ENCODE data around the gene PPARGC1A.

PPARGC1A gene

GRCh38 chr4:23878912-23879732 is 10.7 kb downstream of the PPARGC1A start:
- DNase-seq, result no peak

- no peak for DNase-seq
Measured at GRCh38 chr4:23878246-23878891, 11.5 kb downstream of the PPARGC1A start.

GRCh38 chr4:23877758-23878229 is 12.1 kb downstream of the PPARGC1A start:
- no peak for DNase-seq

GRCh38 chr4:23876418-23877089 is 13.3 kb downstream of the PPARGC1A start:
- DNase-seq, result no peak

- DNase-seq, result no peak
Measured at GRCh38 chr4:23875317-23875716, 14.5 kb downstream of the PPARGC1A start.

- DNase-seq, result no peak
Measured at GRCh38 chr4:23874536-23874901, 15.3 kb downstream of the PPARGC1A start.

GRCh38 chr4:23873717-23874535 is 15.9 kb downstream of the PPARGC1A start:
- no peak for DNase-seq

- no peak for DNase-seq
Measured at GRCh38 chr4:23871426-23871825, 18.4 kb downstream of the PPARGC1A start.

- DNase-seq, result no peak
Measured at GRCh38 chr4:23866450-23867075, 23.3 kb downstream of the PPARGC1A start.

GRCh38 chr4:23861897-23862296 is 27.9 kb downstream of the PPARGC1A start:
- no peak for DNase-seq

- DNase-seq, result no peak
Measured at GRCh38 chr4:23860919-23861318, 28.9 kb downstream of the PPARGC1A start.

- peak in 1 of 2 experiments; percentile 2 for DNase-seq
Measured at GRCh38 chr4:23857367-23857959, 32.4 kb downstream of the PPARGC1A start.

GRCh38 chr4:23856630-23857029 is 33.2 kb downstream of the PPARGC1A start:
- no peak for DNase-seq

GRCh38 chr4:23855912-23856605 is 33.8 kb downstream of the PPARGC1A start:
- no peak for DNase-seq

GRCh38 chr4:23853986-23854660 is 35.7 kb downstream of the PPARGC1A start:
- no peak for DNase-seq

- no peak for DNase-seq
Measured at GRCh38 chr4:23851464-23851863, 38.4 kb downstream of the PPARGC1A start.

GRCh38 chr4:23847158-23847557 is 42.7 kb downstream of the PPARGC1A start:
- no peak for DNase-seq

- DNase-seq, result no peak
Measured at GRCh38 chr4:23844961-23845360, 44.9 kb downstream of the PPARGC1A start.

GRCh38 chr4:23839279-23839678 is 50.6 kb downstream of the PPARGC1A start:
- no peak for DNase-seq

- no peak for DNase-seq
Measured at GRCh38 chr4:23838607-23839006, 51.2 kb downstream of the PPARGC1A start.

GRCh38 chr4:23838131-23838530 is 51.7 kb downstream of the PPARGC1A start:
- no peak for DNase-seq

Measured in SW 1271 (cell line).